DMS153 treated with DMSO at 0.1 percent for 48 hours (cell line): ENCODE data around the gene MRS2.

Experiments
- DNase-seq: peaks from one replicate; lab custom pipeline; 2025; ENCODE audit not compliant: unreplicated experiment; lab: John Stamatoyannopoulos, UW

Gene MRS2

DNA sequence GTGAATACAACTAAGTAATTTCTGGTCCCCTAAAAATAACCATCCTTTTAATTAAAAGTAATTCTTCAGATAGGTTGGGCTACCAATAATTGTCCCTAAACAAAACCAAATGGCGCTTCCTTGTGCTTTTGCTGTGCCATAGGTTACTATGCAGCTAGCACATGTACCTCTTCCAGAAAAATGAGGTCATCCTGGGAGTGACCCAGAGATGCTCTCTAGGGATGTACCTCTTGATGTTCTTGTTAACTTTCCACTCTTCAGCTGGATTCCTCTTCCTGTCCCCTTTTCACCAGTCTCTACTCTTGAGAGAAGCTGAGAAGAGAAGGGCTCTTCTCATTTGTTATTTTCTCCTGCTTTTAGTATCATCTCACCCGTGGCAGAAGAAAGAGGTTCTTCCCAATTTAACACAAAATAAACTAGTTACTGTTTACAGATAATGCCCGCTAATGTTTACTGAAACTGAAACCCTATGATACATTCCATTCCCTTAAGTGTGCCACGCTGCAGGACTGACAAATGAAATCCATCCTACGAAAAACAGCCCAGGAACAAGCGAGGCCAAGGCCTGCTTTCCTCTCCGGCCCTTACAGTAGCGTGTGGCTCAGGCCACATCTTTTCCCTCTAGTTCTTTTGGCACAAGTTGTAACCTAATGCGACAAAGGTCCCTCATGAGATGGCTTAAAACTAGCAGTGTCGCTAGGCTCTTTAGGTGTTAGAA is 24.2 kb downstream of the MRS2 start:
- DNase-seq: no peak

DNA sequence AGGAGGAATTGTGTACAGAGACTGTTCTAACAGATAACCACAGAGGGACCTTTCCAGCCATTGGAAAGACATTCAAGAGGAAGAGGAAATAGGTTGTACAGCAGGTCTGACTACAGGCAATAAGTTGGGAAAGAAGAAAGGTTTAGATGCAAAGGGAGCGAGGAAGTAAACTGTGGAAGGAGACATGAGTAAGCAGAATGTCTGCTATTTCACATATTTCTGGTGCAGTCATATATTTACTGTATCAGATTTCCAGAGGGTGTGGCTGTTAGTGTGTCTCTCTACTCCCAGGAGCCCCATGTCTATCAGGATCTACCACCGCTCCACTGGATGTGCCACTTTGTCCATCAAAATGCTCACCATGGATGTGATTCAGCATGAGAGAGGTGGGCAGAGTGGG is 25.9 kb downstream of the MRS2 start:
- no peak for DNase-seq

DNA sequence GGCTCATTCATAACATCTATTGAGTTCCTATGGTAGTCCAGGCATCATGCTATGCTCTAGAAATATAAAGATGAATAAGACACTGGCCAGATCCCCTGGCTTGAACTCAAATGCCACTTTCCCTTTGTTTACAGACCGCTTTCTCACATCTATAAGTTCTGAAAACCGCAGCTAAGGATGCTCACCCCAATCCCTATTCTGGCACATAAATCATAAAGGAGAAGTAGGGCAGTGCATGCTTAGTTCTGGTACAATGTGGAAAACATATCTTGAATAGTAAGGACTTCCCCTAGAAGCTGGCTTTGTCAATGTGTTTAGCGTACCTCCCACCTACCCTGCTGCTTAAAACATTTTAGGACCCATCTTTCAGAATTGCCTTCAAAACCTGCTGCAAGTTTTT is 26.4 kb downstream of the MRS2 start:
- DNase-seq: no peak

DNA sequence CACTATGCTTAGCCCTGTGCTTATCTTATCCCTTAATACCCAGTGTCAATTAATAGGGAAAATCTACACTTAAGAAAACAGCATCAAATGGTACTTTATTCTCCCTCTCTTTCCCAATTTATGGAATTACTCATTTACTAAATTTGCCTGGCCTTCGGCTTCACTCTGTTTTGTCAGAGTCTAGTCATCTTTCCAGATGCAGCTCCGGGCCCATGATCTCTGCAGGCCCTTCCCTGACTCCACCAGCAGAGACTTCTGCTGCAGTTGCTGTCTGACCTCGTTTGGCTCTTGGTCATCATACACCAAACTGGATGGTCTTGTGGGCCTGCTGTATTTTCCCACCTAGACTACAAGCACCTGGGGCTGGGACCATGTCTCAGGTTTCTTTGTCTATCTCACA is 27.4 kb downstream of the MRS2 start:
- DNase-seq: no peak

GRCh38 chr6:24431045-24431451 is 28.3 kb downstream of the MRS2 start:
- DNase-seq: peak; percentile 7

- DNase-seq: no peak
Observed at GRCh38 chr6:24432611-24433010, 29.9 kb downstream of the MRS2 start.

- no peak for DNase-seq
Observed at GRCh38 chr6:24436979-24437378, 34.2 kb downstream of the MRS2 start.

DNA sequence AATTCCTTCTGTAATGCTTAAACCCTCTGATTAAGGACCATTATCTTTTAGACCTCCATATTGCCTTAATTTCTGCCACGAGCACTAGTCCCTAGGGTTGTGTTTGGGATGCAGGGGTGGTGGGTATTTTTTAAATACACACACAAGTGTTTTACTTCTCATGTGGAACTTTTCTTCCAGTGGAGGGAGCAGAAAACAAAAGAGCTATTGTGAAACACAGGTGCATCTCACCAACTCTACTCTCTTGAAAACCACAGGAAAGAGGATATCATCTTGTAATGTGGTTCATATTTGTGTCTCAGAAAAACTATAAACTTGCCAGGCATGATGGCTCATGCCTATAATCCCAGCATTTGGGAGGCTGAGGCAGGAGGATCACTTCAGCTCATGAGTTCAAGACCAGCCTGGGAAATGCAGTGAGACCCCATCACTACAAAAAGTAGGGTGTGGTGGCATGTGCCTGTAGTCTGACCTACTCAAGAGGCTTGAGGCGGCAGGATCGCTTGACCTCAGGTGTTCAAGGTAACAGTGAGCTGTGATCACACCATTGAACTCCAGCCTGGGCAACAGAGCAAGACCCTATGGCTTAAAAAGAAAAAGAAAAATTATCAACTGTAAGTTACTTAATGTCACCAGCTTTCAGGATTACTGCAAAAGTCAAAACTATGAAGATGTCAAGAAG is 37.3 kb downstream of the MRS2 start:
- no peak for DNase-seq

- DNase-seq: no peak
Observed at GRCh38 chr6:24440897-24441598, 38.3 kb downstream of the MRS2 start.

GRCh38 chr6:24441599-24441904 is 38.8 kb downstream of the MRS2 start:
- DNase-seq: no peak

DNA sequence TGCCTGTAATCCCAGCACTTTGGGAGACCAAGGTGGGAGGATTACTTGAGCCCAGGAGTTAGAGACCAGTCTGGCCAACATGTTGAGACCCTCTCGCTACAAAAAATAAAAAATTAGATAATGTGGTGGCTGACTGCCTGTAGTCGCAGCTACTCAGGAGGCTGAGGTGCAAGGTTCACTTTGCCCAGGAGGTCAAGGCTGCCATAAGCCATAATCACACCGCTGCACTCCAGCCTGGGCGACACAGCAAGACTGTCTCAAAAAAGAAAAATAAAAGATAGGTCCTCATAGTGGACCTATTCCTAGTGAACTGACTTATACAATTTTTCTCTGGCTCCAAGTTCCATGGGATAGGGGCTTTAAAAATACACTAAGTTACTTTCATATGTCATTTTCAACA is 41.9 kb downstream of the MRS2 start:
- no peak for DNase-seq

DNA sequence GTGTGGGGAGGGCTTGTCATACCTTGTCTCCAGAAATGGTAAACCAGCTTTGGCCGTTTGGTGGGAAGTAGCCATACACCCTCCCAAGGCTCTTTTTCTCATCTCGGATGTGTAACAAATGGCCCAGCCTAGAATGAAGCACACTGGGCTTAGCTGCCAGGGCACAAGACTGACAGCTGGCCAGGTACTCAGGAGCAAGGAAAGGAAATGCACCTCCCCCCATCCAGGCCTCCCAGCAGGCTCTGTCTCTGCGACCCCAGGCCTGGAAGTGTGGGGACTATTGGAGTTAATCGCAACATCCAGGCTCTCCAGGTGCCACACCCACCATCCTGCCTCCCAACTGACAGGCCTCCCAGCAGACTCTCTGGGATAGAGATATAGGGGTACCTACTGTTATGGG is 43.0 kb downstream of the MRS2 start:
- no peak for DNase-seq

DNA sequence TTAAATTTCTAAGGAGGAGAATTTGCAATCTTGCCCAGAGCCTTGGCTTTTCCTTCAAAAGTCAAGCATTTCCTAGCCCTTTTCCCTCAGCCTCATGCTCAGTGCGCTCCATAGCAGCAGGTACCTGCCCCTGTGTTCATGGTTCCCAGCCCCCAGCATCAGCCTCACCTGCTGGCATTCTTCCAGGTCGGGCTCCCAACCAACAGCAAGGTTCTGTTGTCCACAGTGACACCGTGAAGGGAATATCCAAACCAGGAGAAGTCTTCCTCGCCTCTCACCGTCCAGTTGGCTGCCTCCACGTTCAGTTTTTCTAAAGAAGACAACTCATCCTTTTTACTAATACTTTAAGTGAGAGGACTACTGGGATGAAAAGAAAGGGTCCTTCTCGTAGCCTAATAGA is 43.9 kb downstream of the MRS2 start:
- DNase-seq: no peak

GRCh38 chr6:24448396-24448795 is 45.7 kb downstream of the MRS2 start:
- no peak for DNase-seq

DNA sequence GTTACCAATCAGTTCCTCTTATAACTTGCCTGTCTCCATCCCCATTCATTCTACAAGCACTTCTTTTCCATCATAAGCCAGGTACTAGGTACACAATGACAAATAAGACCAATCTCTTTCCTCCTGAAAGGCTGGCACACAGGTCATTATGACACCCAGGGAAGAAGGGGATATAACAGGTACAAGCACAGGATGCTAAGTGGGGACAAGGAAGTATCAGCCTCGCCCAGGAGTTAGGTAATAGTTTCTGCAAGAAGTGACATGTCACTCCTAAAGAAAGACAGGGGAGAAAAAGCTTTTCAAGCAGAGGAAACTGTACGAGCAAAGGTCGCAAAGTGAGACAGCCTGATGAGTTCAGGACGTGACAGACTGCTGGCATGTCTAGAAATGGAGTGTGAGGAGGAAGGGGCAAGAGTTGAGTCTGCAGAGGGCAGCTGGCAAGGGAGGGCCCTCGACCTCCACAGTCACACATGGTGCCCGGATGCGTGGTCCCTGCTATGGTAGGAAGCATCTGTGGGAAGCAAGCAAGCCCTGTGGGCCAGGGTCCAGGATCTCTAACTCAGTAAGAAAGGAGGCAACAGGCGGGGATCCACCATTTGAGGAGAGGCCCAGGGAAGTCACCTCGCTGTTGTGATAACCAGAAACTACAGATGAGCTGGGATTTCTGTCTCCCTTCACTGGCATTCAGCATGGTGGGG is 46.2 kb downstream of the MRS2 start:
- no peak for DNase-seq

DNA sequence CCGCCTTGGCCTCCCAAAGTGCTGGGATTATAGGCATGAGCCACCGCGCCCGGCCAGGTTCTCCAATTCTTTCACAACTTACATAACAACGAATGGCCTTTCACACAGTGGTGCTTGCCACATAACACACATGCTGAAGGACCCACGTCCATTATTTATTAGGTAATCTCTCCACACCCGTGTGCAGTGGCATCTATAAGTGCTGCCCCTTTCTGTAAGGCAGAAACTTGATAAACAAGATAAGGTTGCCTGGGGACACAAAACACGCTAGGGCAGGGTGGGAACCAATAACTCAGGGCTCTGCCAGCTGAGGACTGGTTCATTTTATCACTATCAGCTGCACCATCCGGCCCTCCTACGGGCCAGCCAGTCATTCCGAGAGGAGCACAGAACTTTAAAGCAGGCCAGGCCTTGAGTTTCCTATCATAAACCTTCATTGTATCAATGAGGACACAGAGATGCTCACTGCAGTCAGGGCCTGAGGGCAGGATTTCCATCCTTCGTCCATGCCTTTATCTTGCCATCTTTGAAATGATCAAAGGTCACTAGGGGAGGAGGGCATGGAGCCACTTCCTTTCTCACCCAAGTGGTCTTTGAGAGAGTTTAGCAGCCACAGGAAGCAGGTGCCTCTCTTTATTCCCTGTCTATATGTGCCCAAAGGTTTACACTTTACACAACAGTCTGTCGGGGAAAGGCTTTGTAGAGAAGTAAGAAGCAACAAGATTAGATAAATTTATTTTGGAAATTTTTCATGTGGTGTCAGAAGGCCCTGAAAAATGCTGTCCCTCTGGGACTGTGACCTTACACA is 49.0 kb downstream of the MRS2 start:
- DNase-seq: no peak

- no peak for DNase-seq
Observed at GRCh38 chr6:24453921-24454320, 51.2 kb downstream of the MRS2 start.

GRCh38 chr6:24454452-24454851 is 51.7 kb downstream of the MRS2 start:
- no peak for DNase-seq

GRCh38 chr6:24455061-24455460 is 52.3 kb downstream of the MRS2 start:
- DNase-seq: no peak

- no peak for DNase-seq
Observed at GRCh38 chr6:24458134-24458533, 55.4 kb downstream of the MRS2 start.

DNA sequence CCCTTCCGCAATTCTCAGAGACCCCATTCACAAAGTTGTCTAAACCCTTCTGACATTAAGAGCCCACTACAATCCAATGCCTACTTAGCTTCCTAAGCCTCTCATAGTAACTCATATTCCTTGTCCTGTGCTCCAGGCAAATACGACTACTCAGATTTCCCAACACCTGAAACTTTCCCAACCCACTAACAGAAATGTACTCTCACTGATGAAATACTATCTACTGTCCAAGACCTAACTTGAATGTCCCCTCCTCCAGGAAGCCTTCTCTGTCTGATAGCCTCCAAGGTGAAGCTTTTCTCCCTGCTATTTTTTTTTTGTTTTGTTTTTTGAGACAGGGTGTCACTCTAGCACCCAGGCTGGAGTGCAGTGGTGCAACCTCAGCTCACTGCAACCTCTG is 56.2 kb downstream of the MRS2 start:
- DNase-seq: no peak
